22Rv1 (cell line): ENCODE results near the gene TNS1.

Experiments used
- H3K27ac ChIP-seq: fragments of 450-650 bp; 2 replicates; pipeline ENCODE4 v1.5.1; 2017
- ZFX ChIP-seq: fragments of 450-650 bp; IDR thresholded peaks from 2 replicates; pipeline ENCODE4 v1.6.1; 2017; ENCODE audit warnings: antibody characterized with exemption, borderline replicate concordance
- TF ChIP-seq, protein P1 (sequence below): fragments of 450-650 bp; IDR thresholded peaks from 2 replicates; pipeline ENCODE4 v1.5.1; 2017; ENCODE audit warnings: mild to moderate bottlenecking

The TNS1 gene

DNA sequence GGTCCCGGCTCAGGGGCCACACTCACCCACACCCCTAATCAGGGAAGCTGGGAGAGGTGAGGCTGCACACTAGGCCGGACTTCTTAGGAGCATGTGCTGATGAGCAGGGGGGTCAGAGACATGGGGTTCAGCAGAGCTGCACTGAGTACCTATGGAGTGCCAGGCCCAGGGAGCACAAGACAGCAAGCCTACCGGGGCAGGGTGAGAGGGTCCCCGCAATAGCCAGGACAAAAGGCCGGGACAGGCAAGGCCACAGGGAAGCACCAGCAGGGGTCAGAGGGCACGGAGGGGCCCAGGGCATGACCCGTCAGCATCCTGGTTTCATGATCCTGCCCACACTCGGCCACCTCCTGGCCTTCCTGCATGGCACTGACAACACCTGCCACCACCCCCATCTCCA lies 73.5 kb downstream of the TNS1 start:
- no peak overlapping the region for H3K27ac ChIP-seq
- no peak for TF ChIP-seq ZFX
- TF ChIP-seq, protein P1, sequence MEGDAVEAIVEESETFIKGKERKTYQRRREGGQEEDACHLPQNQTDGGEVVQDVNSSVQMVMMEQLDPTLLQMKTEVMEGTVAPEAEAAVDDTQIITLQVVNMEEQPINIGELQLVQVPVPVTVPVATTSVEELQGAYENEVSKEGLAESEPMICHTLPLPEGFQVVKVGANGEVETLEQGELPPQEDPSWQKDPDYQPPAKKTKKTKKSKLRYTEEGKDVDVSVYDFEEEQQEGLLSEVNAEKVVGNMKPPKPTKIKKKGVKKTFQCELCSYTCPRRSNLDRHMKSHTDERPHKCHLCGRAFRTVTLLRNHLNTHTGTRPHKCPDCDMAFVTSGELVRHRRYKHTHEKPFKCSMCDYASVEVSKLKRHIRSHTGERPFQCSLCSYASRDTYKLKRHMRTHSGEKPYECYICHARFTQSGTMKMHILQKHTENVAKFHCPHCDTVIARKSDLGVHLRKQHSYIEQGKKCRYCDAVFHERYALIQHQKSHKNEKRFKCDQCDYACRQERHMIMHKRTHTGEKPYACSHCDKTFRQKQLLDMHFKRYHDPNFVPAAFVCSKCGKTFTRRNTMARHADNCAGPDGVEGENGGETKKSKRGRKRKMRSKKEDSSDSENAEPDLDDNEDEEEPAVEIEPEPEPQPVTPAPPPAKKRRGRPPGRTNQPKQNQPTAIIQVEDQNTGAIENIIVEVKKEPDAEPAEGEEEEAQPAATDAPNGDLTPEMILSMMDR: no peak

DNA sequence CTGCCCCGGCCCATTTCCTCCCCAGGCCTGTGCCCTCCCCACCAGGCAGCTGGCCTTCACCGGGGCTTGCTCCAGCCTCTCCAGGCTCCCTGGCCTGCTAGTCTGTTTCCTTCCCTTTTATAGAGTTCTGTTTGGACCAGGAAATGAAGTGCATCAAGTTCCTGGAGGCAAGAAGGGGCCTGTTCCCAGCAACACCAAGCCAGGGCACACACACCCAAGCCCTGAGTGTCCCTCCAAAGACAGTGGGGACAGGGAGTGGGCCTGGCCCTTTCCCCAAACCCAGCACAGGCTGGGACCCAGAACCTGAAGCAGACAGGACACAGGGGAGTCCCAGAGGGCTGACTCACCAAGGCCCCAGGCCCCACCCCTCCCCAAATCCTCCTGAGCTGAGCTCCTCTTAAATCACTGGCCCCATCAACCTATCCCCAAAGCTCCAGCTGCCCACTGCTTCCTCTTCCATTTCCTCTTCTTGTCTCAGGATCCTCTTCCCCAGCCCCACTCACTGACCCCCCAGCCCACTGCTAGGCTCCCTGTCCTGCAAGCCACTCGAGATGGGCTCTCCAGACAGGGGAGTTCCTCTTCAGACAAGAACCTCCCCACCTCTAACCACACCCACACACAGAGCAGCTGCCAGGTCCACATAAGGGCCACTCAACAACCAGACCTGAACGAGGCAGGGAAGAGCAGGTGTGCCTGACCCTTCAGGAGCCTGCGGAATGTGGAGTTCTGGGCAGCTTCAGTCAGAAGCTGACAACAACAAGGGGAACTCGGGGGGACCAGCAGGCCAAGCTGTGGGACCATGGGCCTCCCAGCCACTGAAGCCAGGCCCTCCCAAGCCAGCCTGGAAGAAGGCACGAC lies 74.2 kb downstream of the TNS1 start:
- H3K27ac ChIP-seq: no peak overlapping the region
- TF ChIP-seq, protein P1: no peak
- no peak for TF ChIP-seq ZFX

DNA sequence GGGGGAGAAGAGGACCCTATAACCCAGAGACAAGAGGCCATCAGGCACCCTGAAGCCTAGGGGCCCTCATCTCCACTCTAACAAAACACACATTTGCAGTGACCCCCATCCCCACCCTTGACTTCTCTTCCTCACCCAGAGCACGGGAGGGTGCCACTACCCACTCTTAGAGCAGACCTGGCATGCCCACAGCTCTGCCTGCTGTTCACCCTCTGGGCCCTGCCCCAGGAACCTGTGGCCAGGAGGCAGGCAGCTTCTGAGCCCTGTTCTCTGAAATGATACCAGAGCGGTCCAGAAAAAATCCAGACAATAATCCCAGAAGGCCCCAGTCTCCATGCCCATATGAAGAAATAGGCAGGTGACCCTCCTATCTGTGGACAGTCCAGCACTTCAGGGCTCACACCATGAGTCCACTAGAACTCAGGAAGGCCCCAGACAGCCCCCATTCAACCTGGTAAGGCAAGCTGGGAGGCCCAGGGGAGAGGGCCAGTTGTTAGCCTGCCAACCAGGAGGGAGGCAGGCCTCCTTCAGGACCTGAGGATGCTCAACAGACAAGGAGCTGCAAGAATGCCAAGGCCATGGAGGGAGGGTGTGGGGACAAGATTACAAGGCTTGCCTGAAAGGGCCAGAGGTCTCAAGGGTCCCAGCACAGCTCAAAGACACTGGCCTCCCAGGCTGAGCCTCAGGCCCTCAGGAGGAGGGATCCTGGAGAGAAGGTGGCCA lies 75.0 kb downstream of the TNS1 start:
- H3K27ac ChIP-seq: no peak overlapping the region
- TF ChIP-seq, protein P1: no peak
- TF ChIP-seq ZFX: no peak

DNA sequence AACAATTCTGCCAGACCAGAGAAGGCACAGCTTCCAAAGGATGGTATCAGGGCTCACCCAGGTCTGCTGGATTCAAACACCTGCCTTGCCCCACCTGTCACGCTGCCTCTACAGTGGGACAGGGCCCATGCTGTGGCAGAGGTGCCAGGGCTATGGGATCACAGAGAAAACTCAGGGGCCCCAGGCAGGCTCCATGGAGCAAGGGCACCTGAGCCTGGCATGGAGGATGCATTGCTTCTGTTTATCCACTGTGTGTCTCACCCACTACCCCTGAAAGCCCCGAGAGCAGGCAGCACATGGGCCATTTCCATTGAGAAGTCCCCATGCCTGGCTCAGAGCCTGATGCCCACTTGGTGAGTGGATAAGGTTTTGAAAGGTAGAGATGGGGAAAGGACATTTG lies 76.0 kb downstream of the TNS1 start:
- H3K27ac ChIP-seq: no peak overlapping the region
- TF ChIP-seq, protein P1: no peak
- TF ChIP-seq ZFX: no peak

DNA sequence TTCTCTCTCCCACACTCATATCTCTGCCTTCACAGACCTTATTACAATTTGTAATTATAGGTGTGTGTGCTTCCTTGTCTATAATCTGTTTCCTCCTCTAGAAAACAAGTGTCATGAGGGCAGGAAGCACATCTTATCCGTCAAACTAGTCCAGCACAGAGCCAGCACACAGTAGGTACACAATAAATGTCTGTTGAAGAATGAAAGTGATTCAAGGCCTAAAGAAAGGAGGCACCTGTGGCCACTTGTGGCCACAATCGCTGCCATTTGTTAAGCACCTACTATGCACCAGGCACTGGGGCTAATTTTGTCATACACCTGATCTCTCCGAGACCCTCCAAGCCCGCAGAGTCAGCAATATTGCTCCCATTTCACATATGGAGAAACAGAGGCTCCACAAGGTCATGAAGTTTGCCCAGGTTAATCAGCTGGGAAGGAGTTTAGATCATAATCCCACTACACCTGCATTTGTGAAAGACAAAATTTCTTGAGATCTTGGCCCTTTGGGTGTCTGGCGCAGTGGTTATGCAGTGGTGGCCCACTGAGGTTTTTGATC lies 78.4 kb downstream of the TNS1 start:
- no peak overlapping the region for H3K27ac ChIP-seq
- TF ChIP-seq ZFX: no peak
- TF ChIP-seq, protein P1: no peak

DNA sequence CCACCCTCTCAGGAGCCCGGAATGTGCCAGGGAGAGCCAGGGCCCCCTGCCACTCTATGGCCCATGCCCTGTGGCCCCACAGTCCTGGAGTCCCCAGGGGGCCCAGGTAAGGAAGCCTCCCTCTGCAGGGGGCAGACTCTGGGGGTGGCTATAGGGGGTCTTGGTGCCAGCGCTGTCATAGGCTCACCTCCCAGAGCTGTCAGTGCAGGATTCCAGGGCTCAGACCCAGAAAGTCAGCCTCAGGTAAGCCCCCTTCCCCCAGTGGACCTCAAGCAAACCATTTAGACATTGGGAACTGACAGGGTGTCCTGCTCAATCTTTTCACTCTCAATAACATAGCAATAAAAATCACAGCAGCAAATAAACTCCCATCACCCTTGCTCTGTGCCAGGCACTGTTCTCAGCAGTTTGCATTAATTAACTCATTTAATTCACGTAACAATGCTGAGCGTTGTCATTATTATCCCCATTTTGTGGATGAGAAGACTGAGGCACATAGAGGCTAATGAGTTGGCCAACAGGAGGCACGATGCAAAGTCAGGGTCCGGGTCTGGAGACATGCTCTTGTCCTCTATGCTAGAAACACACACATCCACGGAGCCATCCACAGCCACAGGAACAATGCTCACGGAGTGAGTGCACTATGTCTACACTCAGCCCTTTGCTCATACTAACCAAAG lies 79.6 kb downstream of the TNS1 start:
- no peak for TF ChIP-seq ZFX
- TF ChIP-seq, protein P1: no peak
- H3K27ac ChIP-seq: no peak overlapping the region
